ENCODE measurements around the gene SCAI. TPM values are rescaled to one million over a fixed set of nuclear protein-coding genes. Genes with fewer than 3 reads are reported as not detected.
"Not testable (repeated sequence)": the region's sequence is repeated elsewhere in the genome, so short reads cannot be mapped to it uniquely, and the experiment has no call there.

The SCAI gene
- 10 to 100 TPM in 2 of 3 donors, 1 to 10 TPM in 1; 9.2 to 15.5 (median 13.2) TPM for polyA plus RNA-seq (ENCODE audit: insufficient read length in 3 of 3)
- long read RNA-seq, donor 1, partial matches to known transcripts, result 0 of 1 reads
- long read RNA-seq, donor 1, other reads (novel, unspliced or antisense), result 0 of 1 reads
- long read RNA-seq, donor 2, result 0 reads
- long read RNA-seq, donor 3, result 0 reads
- long read RNA-seq, donor 4, result 0 reads
- long read RNA-seq, donor 5, full-length matches to known transcripts, result 1 of 1 reads
- long read RNA-seq, donor 5, partial matches to known transcripts, result 0 of 1 reads
- long read RNA-seq, donor 5, other reads (novel, unspliced or antisense), result 0 of 1 reads
- long read RNA-seq, donor 6, full-length matches to known transcripts, result 2 of 2 reads
- long read RNA-seq, donor 6, partial matches to known transcripts, result 0 of 2 reads
- long read RNA-seq, donor 6, other reads (novel, unspliced or antisense), result 0 of 2 reads
- long read RNA-seq, donor 7, result 0 reads
- long read RNA-seq, donor 8, full-length matches to known transcripts, result 1 of 1 reads
- long read RNA-seq, donor 8, partial matches to known transcripts, result 0 of 1 reads
- long read RNA-seq, donor 8, other reads (novel, unspliced or antisense), result 0 of 1 reads
- long read RNA-seq, donor 9, result 0 reads
- long read RNA-seq, donor 10, result 0 reads
- long read RNA-seq, donor 11, result 0 reads
- long read RNA-seq, donor 12, full-length matches to known transcripts, result 3 of 3 reads
- long read RNA-seq, donor 12, partial matches to known transcripts, result 0 of 3 reads
- long read RNA-seq, donor 12, other reads (novel, unspliced or antisense), result 0 of 3 reads
- long read RNA-seq, donor 13, result 0 reads
- long read RNA-seq, donor 14, result 0 reads
- long read RNA-seq, donor 15, result 0 reads
- long read RNA-seq, donor 16, result 0 reads

DNA sequence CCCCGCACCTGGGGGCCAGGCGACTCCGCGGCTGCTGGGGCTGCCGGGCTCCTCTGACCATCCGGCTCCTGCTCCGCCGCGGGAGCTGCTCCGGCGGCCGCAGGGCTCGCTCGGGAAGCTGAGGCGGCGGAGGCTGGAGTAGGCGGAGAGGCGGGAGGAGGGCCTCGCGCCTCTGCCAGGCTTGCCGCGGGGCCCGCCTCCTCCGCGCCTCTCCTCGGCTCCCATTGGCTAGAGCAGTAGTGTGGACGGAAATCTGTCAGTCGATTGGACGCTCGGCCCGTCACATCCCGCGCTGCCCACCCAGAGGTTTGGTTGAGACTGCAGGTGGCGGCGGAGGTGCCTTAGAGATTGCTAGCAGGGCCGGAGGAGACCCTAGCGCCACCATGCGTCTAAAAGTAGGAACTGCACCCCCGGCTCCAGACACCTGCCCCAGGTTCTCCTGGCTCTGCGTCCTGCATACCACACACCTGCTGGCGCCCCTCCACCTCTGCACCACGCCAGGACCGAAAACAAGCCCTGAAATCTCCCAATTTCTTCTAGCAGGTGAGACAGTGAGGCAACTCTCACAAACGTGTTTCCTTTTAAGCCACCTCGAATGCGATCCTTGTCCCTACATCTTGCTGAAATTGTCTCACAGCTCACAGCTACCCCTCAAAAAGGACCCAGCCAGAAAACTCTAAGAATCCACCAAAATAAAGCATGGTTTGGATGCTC, at the start of gene SCAI:
TSS of gene SCAI (minus strand) at position 152 of the 714 bp plus-strand sequence. CDS start at position 61, 91 bp downstream.
- DNase-seq, result peak; percentile 99

DNA sequence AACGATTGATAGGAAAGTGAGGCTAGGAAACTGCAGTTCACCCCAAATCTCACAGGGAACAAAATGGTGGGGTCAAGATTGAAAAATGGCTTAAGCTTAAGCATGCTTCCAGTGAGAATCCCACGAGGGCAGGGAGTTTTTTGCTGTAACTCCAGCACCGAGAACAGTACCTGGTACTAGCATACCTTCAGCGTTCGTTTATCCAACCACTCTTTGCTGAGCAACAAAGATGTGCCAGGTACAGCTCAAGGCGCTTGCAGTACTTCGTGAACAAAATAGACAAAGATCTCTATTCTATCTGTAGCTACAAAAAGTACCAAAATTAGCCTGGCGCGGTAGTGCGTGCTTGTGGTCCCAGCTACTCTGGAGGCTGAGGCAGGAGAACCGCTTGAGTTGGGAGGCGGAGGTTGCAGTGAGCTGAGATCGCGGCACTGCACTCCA, 47.1 kb upstream of the SCAI start:
- DNase-seq, result peak; percentile 27

GRCh38 chr9:125189361-125190289, 46.3 kb upstream of the SCAI start, which contains the start of gene PPP6C:
Gene PPP6C, minus strand, starts transcription at chr9:125189803. Its CDS starts 85 bp downstream, at chr9:125189718.
- peak; percentile 97 for DNase-seq

- peak; percentile 9 for DNase-seq
These were observed 45.7 kb upstream of the SCAI start for GRCh38 chr9:125189011-125189360.

DNA sequence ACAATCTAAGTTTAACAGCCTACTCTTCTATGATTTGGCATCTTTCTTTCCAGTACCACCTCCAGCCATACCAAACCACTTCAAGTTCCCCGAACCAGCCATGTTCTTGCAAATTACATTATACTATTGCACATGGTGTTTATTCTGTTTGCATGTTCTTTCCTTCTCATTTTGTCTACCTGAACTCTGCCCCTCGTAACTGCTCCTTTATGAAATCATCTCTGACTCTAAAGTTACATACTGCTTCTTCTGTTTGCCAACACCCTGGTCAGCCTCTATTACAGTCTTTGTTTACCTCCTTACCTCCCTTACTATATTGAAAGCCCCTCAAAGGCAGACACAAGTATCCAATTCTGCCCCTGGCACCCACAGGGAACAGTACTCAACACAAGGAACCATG, 40.2 kb upstream of the SCAI start:
- DNase-seq, result no peak

- no peak for DNase-seq
These were observed 39.7 kb upstream of the SCAI start for GRCh38 chr9:125183054-125183453.

- not testable (repeated sequence) for DNase-seq
These were observed 38.4 kb upstream of the SCAI start for GRCh38 chr9:125181756-125182155.

DNA sequence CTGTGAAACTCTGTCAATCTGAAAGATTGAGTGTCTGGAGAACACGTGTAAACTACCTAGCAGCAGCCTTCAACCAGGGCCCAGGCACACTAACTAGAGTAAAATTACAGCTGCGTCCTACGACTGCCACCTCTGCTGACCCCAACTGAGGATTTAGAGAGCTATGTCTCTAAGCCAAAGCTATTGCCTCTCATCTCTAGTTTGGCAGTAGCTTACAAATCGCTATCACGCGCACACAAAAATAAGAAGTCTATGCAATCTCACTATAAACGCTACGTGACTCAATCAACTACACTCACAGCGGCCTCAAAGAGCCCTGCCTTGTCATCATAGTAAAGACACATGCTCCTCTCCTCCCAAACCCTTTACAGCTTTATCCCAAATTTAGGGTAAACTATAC, 37.5 kb upstream of the SCAI start:
- no peak for DNase-seq

DNA sequence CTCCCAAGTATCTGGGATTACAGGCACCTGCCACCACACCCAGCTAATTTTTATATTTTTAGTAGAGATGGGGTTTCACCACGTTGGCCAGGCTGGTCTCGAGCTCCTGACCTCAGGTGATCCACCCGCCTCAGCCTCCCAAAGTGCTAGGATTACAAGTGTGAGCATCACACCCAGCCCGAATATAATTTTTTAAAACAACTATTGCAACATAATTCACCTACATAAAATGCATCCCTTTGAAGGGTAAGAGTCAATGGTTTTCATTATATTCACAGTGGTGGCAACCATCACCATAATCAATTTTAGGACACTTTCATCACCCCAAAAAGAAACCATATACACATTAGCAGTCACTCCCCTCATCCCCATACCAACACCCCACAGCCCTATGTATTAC, 36.4 kb upstream of the SCAI start:
- not testable (repeated sequence) for DNase-seq

- no peak for DNase-seq
These were observed 34.6 kb upstream of the SCAI start for GRCh38 chr9:125177888-125178287.

- DNase-seq, result no peak
These were observed 33.3 kb upstream of the SCAI start for GRCh38 chr9:125176636-125177035.

GRCh38 chr9:125172031-125172755, 28.9 kb upstream of the SCAI start:
- no peak for DNase-seq

- no peak for DNase-seq
These were observed 26.6 kb upstream of the SCAI start for GRCh38 chr9:125169895-125170294.

GRCh38 chr9:125166762-125167161, 23.4 kb upstream of the SCAI start:
- DNase-seq, result no peak

GRCh38 chr9:125162891-125163290, 19.6 kb upstream of the SCAI start:
- DNase-seq, result not testable (repeated sequence)

- no peak for DNase-seq
These were observed 18.1 kb upstream of the SCAI start for GRCh38 chr9:125161284-125161918.

GRCh38 chr9:125160750-125161149, 17.4 kb upstream of the SCAI start:
- DNase-seq, result no peak

- no peak for DNase-seq
These were observed 13.2 kb upstream of the SCAI start for GRCh38 chr9:125156551-125156950.

DNA sequence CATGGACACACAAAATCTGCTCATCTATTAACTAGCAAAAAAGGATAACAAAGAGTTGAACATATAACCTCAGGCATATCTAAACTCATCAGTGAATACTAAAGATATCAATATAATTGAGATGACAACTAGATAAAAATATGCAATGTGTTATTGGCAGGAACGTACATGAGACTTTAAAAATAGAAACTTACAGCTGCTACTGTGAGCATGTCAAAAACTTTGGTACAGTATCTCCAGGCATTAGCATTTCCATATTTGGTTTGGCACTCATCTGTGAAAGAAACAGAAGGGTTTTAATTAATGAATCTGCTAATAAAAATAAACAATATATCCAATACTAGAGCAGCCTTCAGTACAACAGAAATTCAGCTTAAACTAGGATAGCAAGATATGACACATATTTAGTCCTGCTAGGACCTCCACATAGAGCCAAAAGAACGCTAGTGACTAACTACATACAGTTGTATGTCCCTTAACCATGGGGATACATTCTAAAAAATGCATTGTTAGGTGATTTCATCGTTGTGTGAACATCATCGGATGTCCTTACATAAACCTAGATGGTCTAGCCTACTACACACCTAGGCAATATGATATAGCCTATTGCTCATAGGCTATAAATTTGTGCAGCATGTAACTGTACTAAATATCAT, 10.5 kb upstream of the SCAI start:
- DNase-seq, result no peak
